Kasumi-1 (cell line): ENCODE measurements around the gene UBE4B.
A peak's percentile ranks its signal among the peaks of the same experiment; 100 is the strongest.

Experiments used
- DNase-seq, 2 experiments: peaks; one replicate each; lab custom pipeline; 2025; lab: John Stamatoyannopoulos, UW

The UBE4B gene

DNA sequence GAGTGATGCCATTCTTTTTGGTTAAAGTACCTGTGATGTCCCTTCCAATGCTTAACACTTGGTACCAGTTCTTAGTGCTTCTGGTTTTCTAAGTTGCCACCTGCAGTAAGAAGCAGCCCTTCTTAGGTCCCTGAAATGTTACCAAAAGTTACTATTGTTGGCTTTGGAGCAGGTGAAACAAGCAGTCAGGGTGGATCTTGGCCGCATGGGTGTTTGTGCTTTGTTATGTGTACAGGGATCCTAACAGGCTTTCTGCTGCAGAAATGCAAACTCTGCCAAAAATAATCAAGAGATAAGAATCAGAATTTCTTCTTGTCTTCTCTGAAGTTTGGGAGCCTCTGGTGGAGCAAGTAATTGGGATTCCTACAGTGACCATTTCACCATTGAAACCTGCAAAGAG is 84.4 kb downstream of the UBE4B start:
- DNase-seq, result no peak

DNA sequence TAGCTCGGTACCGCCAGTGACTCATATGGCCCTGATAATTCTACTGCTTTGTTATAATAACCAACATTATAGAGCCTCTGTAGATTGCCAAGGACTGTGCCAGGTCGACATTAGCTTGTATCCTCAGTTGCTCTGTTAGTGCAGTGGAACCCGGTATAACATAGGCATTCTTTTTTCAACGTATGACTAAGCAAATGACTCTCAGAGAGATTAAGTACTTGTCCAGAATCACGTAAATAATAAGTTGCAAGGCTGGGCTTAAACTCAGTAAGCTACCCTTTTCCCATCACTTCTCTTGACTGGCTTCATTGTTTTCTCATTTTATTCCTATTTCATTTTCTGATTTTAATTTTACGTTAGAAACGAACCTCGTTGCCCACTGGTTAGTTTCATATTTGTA is 85.1 kb downstream of the UBE4B start:
- no peak for DNase-seq

DNA sequence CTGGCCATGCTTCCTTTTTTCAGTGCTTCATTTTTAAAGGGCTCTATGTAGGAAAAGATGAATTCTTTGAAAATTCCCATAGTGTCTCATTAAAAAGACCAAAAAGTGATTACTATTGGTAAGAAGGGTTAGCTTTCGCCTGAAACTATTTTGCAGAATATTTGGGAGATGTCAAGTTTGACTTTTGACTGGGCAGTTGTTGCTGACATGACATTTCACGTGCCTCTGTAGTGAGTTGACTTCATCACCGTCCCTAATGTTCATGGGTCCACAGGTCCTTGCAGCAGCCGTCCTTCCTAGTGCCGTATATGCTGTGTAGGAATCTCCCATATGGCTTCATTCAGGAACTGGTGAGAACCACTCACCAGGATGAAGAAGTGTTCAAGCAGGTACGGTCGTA is 88.9 kb downstream of the UBE4B start:
- DNase-seq, result no peak

DNA sequence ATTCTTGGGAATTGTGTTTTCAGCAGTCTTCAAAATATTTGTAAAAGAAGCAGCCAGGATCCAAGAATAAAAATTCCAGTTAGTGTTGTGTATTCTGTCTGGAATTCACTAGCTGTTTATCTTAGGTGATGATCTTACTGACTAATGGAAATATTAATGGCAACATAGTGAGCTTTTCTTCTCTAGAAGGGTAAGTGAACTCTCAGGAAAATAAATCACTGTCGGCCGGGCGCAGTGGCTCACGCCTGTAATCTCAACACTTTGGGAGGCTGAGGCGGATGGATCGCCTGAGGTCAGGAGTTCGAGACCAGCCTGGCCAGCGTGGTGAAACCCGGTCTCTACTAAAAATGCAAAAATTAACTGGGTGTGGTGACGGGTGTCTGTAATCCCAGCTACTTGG is 90.2 kb downstream of the UBE4B start:
- no peak for DNase-seq

DNA sequence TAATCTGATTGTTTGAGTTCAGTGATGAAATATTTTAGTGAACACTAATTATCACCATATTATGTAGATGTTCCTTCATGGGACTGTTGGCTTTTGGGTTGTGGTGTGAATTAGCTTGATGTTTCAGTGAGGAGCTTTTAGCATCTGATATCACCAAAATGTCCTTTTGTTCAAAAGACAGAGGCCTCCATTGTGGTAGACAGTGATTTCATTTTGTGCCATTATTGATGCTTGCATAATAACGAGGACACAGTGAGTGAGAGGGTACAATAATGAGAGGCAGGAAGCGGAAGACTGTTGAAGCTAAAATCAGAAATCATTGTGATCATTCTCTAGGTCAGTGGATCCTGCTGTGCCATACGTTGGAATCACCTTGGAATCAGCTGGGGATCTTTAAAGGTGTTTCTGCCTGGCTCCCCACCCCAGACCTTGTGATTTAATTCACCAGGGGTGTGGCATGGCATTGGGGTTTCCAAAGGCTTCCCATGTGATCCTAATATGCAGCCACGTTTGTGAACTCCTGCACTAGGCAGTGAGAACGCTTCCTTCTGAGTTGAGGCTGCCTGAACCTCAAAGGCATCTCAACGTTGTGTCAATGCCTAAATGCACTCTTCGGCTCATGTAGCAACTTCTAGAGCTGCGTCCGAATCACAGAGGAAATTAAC is 95.5 kb downstream of the UBE4B start:
- DNase-seq, result no peak

DNA sequence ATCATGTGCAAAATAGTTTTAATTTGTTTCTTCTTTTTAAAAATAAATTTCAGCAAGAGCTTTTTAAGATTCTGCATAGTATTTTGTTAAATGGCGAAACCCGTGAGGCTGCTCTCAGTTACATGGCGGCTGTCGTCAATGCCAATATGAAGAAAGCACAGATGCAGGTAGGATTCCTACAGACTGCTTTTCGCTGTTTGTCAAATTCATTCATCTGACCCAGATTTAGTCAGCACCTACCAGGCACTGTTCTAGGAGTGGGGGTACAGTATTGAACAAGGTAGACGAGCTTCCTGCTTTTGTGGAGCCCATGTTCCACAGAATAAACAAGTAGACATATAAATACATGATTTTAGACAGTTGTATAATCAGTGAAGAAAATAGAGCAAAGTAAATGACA is 99.6 kb downstream of the UBE4B start:
- DNase-seq, result no peak

DNA sequence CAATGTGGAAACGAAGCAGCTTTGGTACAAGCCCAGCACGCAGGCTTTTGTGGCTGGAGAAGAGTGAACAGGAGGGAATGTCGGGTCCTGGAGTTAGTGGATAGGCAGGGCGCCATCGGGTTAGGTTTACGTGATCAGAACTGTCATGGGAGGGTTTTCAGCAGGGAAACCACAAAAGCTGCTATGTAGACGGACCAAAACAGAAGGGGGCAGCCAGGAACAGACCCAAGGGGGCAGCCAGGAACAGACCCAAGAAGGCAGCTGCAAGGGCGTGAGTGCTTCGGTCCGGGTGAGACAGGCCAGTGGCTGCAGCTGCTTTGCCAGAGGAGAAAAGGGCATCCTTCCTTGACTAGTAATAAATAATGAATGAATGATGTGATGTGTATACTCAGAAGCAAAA is 100.1 kb downstream of the UBE4B start:
- DNase-seq, result no peak

DNA sequence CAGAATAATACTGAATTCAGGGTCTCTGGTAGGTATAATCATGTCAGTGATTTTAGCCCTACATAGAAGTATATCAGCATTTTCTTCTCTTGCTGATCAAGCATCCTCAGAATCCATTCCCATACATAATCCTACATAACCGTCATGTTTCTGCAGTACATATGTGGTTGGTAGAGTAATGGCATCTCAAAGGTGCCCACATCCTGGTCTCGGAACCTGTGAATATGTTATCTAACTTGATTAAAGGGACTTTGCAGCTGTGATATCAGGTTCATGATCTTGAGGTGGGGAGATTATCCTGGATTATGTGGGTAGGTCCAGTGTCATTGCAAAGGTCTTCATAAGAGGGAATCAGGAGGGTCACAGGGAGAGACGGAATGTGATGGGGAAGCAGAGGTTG is 108.2 kb downstream of the UBE4B start:
- DNase-seq, result no peak

DNA sequence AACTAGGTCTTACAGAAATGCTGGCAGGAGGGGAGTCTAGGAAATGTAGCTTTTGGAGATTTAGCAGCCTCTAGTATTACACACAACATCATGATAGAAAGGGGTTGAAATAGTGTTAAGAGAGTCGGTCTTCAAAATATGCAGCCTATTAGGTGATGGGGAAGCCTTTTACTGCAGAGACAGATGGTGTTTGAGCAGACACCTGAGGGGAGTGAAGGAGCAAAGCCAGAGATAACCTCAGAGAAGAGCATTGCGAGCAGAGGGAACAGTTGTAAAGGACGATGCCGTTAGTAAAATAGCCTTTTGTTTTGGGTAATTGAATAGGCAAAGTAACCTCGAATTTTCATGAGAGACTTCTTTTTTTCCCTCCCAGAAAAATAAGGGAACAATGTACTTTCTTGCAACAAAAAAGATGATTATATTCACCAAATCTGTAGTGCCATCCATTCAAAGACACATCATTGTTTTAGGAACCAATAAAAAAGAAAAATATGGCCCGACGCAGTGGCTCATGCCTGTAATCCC is 111.3 kb downstream of the UBE4B start:
- DNase-seq, result no peak

DNA sequence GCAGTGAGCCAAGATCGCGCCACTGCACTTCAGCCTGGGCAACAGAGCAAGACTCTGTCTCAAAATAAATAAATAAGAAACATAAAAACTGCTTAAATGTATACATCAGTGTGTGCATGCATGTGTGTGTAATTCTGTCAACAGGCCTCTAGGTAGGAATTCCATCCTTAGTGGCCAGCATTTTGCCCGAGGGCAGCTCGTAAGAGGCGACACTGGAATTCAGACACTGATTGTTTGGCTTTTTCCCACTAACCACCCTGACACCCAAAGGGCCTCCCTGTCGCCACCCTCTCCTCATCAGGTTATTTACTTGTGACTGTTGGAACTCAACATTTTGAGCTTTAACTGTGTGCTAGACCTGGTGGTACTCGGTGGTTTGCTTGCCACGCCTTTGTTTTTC is 113.6 kb downstream of the UBE4B start:
- no peak for DNase-seq

DNA sequence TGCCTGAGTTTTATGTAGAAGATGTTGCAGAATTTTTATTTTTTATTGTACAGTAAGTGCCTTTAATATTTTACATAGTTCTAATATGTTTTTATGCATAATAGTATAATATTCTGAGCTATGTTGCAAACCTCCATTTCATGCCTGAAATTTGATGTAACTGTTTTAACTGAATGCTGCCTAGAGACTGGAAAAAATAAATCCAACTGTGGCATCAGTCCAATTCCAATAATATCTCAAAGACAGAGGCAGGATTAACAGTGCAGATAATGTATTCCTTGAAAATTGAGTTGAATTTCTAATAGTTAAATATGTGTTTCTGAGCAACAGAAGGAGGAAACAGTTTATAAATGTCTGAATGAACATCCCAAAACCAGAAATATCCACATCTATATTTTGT is 116.5 kb downstream of the UBE4B start:
- no peak for DNase-seq

DNA sequence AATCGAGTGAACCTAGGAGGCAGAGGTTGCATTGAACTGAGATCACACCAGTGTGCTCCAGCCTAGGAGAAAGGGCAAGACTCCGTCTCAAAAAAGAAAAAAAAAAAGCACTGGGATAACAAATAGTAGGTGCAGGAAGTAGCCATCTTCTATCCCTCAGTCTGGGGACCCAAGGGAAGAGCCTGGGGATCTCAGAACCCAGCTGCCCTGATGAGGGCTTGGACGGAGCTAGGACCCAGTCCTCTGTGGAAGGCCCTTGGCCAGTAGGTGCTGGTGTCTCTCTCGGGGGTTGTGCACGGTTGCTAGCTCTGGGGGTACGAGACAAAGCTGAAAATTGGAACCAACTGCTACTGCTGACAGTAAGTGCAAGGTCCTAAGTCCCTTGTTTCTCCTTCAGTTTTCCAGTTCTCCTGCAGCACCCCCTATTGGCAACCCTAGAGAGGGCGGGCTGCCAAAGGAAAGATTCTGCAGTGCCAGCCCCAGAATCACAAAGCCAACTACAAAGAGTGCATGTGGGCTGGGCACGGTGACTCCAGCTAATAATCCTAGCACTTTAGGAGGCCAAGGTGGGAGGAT is 120.0 kb downstream of the UBE4B start:
- DNase-seq, result peak; percentile 56 to 72

DNA sequence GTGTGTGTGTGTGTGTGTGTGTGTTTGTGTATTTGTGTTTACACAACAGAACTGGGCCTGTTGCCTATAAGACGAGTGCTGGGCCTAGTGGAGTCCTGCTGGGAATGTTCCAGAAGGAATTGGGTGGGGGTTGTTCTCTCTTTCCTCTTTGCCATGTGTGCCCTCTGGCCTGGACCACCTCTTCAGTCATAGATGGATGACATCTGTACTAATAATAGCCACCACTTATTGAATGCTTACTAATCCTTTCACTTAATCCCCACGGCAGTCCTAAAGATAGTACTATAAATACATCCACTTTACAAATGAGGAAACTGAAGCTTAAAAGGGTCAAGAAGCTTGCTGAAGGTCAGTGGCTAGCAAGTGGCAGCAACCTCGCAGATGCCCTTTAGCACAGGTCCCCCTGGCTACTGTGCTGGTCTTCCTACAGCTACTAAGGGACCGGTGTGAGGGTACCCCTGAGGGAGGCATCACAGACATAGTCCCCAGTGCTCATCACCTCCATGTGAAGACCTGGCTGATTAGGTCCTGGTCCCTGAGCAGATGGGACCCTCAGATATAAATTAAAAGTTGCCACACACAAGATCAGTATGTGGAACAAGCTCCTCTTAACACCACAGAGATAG is 122.4 kb downstream of the UBE4B start:
- no peak for DNase-seq

DNA sequence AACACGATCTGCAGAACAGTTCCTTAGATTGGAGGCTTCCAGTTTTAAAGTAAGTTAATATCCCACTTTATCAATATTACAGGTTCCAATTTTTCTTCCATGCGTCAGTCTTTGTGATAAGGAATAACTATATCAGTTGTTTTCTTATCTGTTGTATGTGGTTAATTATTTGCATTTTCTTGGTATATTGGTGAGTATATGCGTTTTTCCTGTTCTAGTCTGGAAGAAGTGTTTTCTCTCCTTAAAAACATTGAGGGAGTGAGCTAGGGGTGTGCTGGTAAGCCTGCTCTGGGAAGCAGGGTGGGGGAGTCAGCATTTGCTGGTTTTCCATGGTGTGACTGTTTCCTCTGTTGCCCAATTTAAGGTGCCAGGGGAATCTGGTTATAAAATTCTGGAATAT is 127.4 kb downstream of the UBE4B start:
- DNase-seq, result no peak

DNA sequence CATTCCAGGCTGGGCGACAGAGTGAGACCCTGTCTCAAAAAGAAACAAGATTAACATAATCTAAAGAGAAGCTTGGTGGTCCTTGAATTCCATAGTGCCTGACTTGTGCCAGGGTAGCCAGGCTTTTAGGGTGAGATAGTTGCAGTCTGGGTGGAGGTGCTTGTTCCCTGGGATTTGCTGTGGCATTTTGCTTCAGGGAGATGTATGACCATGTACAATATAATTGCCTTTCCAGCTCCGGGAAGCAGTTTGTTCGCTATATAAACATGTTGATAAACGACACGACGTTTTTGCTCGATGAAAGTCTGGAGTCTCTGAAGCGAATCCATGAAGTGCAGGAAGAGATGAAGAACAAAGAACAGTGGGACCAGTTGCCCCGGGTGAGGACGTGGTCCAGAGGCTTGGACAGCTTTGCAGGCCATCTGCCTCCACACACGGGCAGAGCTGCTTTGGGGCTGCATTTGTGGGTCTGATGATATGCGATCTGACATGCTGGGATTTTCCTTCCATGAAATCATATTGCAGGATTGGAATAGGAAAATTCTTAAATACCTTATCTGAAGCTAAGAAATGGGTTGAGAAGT is 128.2 kb downstream of the UBE4B start:
- DNase-seq, result no peak

DNA sequence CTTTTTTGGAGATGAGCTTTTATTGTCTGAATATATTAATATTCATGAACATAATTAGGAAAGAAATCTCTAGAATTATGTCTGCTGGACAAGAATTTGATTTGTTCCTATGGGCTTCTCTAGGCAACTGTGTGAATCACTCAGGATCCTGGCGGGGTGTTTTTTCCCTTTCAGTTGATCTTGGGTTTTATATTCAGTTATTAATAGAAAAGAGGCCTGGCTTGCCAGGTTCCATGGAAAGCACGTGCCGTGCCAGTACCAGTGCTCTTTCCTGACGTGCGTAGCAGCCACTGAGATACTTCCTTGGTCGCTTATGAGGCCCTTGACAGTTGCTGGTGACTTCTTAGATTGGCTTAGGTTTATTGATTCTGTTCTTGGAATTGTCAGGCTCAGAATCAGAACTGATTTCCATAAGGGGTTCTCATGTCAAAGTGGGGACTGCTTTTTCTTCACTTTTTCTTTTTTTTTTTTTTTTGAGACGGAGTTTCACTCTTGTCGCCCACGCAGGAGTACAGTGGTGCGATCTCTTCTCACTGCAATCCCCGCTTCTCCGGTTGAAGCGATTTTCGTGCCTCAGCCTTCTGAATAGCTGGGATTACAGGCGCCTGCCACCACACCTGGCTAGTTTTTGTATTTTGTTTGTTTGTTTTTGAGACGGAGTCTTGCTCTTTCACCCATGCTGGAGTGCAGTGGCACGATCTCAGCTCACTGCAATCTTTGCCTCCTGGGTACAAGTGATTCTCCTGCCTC is 129.0 kb downstream of the UBE4B start:
- no peak for DNase-seq

DNA sequence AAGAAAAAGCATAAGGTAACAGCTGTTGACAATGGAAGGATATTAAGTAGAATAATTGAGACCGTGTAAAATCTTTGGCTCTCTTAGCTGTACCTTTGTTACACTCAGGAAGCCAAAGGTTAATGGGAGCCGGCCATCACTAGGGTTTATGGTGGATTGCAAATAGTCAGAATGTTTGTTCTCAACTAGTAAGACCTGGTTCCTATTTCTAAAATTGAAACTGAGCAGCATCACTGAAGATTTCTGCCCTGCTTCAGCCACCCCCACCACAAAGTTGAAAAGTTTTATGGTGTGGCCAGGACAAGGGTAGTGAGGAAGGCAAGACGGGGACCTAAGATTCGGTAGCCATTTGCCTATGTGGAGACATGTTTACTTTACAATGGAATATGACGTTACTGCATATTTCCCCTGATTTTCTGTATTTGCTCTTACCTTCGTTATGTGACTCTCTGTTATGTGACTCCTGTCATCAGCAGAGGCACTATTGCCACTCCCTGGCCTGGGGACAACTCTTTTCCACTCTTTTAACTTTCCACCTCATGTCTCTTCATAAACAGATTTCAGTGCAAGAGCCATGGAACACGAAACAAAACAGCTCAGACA is 136.3 kb downstream of the UBE4B start:
- DNase-seq, result no peak

DNA sequence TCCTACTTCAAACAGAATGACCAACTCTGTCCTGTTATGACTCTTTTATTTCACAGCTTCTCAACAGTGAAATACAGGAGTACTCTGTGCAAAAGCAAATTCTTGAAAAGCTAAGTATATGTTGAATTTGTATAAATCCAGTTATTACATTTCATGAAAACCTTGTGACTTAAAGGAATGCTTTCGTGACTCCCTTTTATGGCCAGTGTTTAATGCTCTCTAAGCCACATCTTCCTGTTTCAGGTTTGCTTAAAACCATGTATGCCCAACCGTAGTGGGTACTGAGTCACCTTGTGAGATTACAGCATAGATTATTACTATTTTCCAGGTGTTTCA is 137.4 kb downstream of the UBE4B start:
- no peak for DNase-seq

DNA sequence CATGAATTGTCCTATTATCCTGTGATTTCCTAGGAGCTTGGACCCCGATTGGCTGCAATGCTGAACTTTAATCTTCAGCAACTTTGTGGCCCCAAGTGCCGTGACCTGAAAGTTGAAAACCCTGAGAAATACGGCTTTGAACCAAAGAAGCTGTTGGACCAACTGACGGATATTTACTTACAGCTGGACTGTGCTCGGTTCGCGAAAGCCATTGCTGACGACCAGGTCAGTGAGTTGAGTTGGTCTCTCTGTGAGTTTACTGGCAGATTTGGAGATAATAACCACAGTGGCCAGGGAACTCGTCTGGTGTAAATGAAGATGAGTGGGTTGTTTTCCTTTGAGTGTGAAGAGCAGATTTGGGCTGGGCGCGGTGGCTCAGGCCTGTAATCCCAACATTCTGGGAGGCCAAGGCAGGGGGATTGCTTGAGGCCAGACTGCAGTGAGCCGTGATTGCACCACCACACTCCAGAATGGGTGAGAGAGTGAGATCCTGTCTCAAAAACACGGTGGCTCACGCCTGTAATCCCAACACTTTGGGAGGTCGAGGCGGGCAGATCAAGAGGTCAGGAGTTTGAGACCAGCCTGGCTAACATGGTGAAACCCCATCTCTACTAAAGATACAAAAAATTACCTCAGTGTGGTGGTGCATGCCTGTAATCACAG is 138.5 kb downstream of the UBE4B start:
- DNase-seq, result no peak

DNA sequence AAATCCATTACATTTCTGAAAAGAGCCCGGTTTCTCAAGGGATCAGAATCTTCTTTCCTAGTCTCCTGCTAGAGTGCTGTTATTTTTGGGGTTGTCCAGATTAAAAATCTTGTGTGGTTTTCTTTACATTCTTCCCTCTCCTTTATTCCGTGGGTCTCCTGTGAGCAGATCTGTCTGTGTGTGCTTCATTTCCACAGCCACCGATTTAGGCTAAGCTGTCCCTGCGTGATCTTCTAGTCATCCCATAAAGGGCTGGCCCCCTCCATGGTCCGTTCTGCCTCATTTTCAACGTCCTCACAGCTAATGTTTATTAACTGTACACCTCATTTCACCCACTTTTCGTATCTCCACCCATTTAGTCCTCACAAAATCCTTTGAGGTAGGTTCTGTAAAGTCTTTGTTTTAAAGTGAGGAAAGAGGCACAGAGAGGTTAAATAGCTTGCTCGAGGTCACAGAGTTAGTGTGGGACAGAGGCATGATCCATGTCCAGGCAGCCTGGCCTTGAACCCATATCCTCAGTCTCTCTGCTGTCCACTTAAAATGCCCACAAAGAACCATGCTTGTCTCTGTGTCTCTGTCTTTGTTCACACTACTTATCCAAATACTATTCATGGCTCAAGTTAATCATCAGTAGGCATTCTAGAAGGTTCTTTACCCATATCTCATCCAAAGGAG is 139.4 kb downstream of the UBE4B start:
- DNase-seq, result no peak

DNA sequence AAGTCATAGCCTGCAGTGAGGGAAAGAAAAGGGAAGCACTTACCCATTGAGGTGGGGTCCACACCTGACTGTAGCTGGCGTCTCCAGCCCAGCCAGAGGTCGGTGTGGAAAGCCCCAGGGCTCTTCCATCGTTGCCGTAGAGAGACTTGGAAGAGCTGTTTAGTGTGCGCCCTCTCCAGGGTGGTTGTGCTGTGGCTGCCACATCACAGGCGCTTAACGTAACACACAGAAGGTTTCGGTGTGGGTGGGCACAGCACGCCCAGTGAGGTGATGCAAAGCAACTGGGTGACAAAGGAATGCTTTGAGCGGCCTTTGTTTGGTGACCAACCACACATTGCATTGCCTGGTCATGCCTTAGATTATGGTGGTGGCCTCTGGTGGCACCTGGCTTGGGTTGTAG is 140.8 kb downstream of the UBE4B start:
- DNase-seq, result no peak
